GM12878 (cell line): ENCODE measurements around the gene VCX. TPM values are rescaled to one million over a fixed set of nuclear protein-coding genes. Genes with fewer than 3 reads are reported as not detected.

ENCODE experiments used
- ATAC-seq: fragments of 200-7000 bp; cut with Tn5 transposase; 3 replicates; pipeline ENCODE4 v1.9.1; 2020; ENCODE audit warnings: mild to moderate bottlenecking, moderate library complexity
- BruUV-seq: library from RNA; stranded (reverse); fragments of 400-500 nt; replicated peaks from 2 replicates; lab custom pipeline; 2021; lab: Mats Ljungman, UMichigan
- CTCF ChIA-PET: fragments of 300-600 bp; sonication (Branson Sonifier 250); formaldehyde crosslinking; extraction: SDS; loops from one replicate; lab custom pipeline; 2021; ENCODE audit warnings: inconsistent platforms; lab: Yijun Ruan, JAX
- POLR2A ChIA-PET: fragments of 350-600 bp; formaldehyde crosslinking; extraction: SDS; loops from one replicate; lab custom pipeline; 2021; ENCODE audit warnings: inconsistent platforms; lab: Charles Lee
- RAD21 ChIA-PET: fragments of 300-600 bp; sonication (Branson Sonifier 250); formaldehyde crosslinking; loops from one replicate; lab custom pipeline; 2023; ENCODE audit warnings: antibody characterized with exemption; ENCODE audit not compliant: unreplicated experiment; lab: Charles Lee
- SMC1A ChIA-PET: fragments of 300-600 bp; sonication (Branson Sonifier 250); formaldehyde crosslinking; loops from one replicate; lab custom pipeline; 2023; ENCODE audit not compliant: unreplicated experiment, uncharacterized antibody; lab: Charles Lee
- DNase-seq: peaks from one replicate; pipeline ENCODE4 v3.0.0-alpha.2; 2011; ENCODE audit warnings: low read depth, low spot score
- FAIRE-seq: peaks from 3 replicates; lab custom pipeline; 2011; peaks lifted over from hg19 to GRCh38; lab: Jason Lieb, UNC
- H2AFZ ChIP-seq: 2 replicates; pipeline ENCODE4 v1.6.0; 2011; ENCODE audit warnings: low read depth, low read length, control low read depth; ENCODE audit not compliant: control insufficient read depth
- H3K27ac ChIP-seq: 2 replicates; pipeline ENCODE4 v1.5.1; 2011; ENCODE audit warnings: control low read depth; ENCODE audit not compliant: control insufficient read depth, insufficient read depth
- H3K27me3 ChIP-seq, 2 experiments: replicated peaks in 1 of 2; 2 replicates each; pipeline versions ENCODE4 v1.6.0 to v1.6.1; 2011; ENCODE audit warnings: low read length in 1 of 2; ENCODE audit not compliant: control insufficient read depth in 2 of 2, insufficient read depth in 2 of 2
- H3K36me3 ChIP-seq, 2 experiments: 2 replicates each; pipeline ENCODE4 v1.5.1; 2011; ENCODE audit warnings: low read length in 1 of 2; ENCODE audit not compliant: control insufficient read depth in 2 of 2, insufficient read depth in 2 of 2
- H3K4me1 ChIP-seq: 2 replicates; pipeline ENCODE4 v1.6.1; 2011; ENCODE audit warnings: mild to moderate bottlenecking, low read length, moderate library complexity, mixed read lengths; ENCODE audit not compliant: control insufficient read depth, insufficient read depth
- H3K4me2 ChIP-seq: 2 replicates; pipeline ENCODE4 v1.6.0; 2011; ENCODE audit warnings: control low read depth; ENCODE audit not compliant: control insufficient read depth, insufficient read depth
- H3K4me3 ChIP-seq: fragments of 200-600 bp; sonication (generic); 2 replicates; pipeline ENCODE4 v1.5.1; 2016
- H3K79me2 ChIP-seq: 2 replicates; pipeline ENCODE4 v1.6.0; 2011; ENCODE audit warnings: low read length; ENCODE audit not compliant: control insufficient read depth, insufficient read depth
- H3K9ac ChIP-seq: 2 replicates; pipeline ENCODE4 v1.8.0; 2011; ENCODE audit warnings: low read length, control low read depth, mixed read lengths; ENCODE audit not compliant: control insufficient read depth, insufficient read depth
- H3K9me3 ChIP-seq: replicated peaks from 3 replicates; pipeline ENCODE4 v1.5.1; 2011; ENCODE audit warnings: mild to moderate bottlenecking, low read length; ENCODE audit not compliant: control insufficient read depth, insufficient read depth
- H4K20me1 ChIP-seq: 2 replicates; pipeline ENCODE4 v1.6.0; 2011; ENCODE audit not compliant: control insufficient read depth, insufficient read depth
- ATF7 ChIP-seq: fragments of 450-650 bp; IDR thresholded peaks from 2 replicates; pipeline ENCODE4 v1.6.1; 2016; ENCODE audit warnings: low read depth, mild to moderate bottlenecking
- BCL11A ChIP-seq: IDR thresholded peaks from 2 replicates; pipeline ENCODE4 v1.6.1; 2011; ENCODE audit warnings: low read depth, low read length
- CBFB ChIP-seq: IDR thresholded peaks from 2 replicates; pipeline ENCODE4 v1.6.1; 2016; ENCODE audit warnings: antibody characterized with exemption, low read depth
- CHD4 ChIP-seq: fragments of 200-600 bp; sonication (generic); IDR thresholded peaks from 2 replicates; pipeline ENCODE4 v1.6.1; 2016; ENCODE audit warnings: mild to moderate bottlenecking
- GABPA ChIP-seq: IDR thresholded peaks from 2 replicates; pipeline ENCODE4 v1.6.1; 2014; ENCODE audit warnings: antibody characterized with exemption, low read depth, mild to moderate bottlenecking, inconsistent platforms
- LARP7 ChIP-seq: fragments of 450-650 bp; IDR thresholded peaks from 2 replicates; pipeline ENCODE4 v1.6.1; 2017; ENCODE audit warnings: mild to moderate bottlenecking
- MEF2A ChIP-seq: IDR thresholded peaks from 2 replicates; pipeline ENCODE4 v1.6.1; 2011; ENCODE audit warnings: low read depth, mild to moderate bottlenecking, low read length, moderate library complexity; ENCODE audit not compliant: insufficient read depth
- MXI1 ChIP-seq: fragments of 150-350 bp; IDR thresholded peaks from 2 replicates; pipeline ENCODE4 v1.6.1; 2011; ENCODE audit warnings: low read depth, mild to moderate bottlenecking, inconsistent platforms, low read length, improper control_type of control experiment
- MYB ChIP-seq: fragments of 150-350 bp; IDR thresholded peaks from 2 replicates; pipeline ENCODE4 v1.6.1; 2014; ENCODE audit warnings: mild to moderate bottlenecking, low read depth, low read length, borderline replicate concordance
- NRF1 ChIP-seq: conservative IDR thresholded peaks from 2 replicates; pipeline ENCODE4 v1.6.1; 2011; ENCODE audit warnings: mild to moderate bottlenecking, low read depth, low read length, improper control_type of control experiment
- REST ChIP-seq: IDR thresholded peaks from 2 replicates; pipeline ENCODE4 v1.6.1; 2012; ENCODE audit warnings: mild to moderate bottlenecking, low read depth, low read length
- TCF7 ChIP-seq: IDR thresholded peaks from 2 replicates; pipeline ENCODE4 v1.6.1; 2014; ENCODE audit warnings: antibody characterized with exemption, borderline replicate concordance
- YY1 ChIP-seq: IDR thresholded peaks from 2 replicates; pipeline ENCODE4 v1.6.1; 2011; ENCODE audit warnings: low read depth, mild to moderate bottlenecking, low read length
- ZBED1 ChIP-seq: IDR thresholded peaks from 2 replicates; pipeline ENCODE4 v1.6.1; 2016; ENCODE audit warnings: borderline replicate concordance
- ZNF207 ChIP-seq: fragments of 450-650 bp; IDR thresholded peaks from 2 replicates; pipeline ENCODE4 v1.6.1; 2014; ENCODE audit warnings: antibody characterized with exemption, mild to moderate bottlenecking, borderline replicate concordance
- ZNF24 ChIP-seq: fragments of 450-650 bp; IDR thresholded peaks from 2 replicates; pipeline ENCODE4 v1.6.1; 2017; ENCODE audit warnings: antibody characterized with exemption, mild to moderate bottlenecking
- WGBS: methylation state at CpG from one replicate; pipeline ENCODE4 v1.1.6; 2016; ENCODE audit warnings: low lambda C conversion rate; ENCODE audit not compliant: insufficient replicate concordance, insufficient coverage; ENCODE audit errors: missing lambda C conversion rate; 5-methylcytosine and 5-hydroxymethylcytosine counted together
- in situ Hi-C: fragments of 300-500 bp; cut with MboI; formaldehyde crosslinking; loops from 9 replicates; pipeline ENCODE4 v1.14.3; 2018; ENCODE audit warnings: mixed read lengths
- intact Hi-C: fragments of 100-400 bp; cut with micrococcal nuclease; formaldehyde crosslinking; loops from one replicate; pipeline ENCODE4 v1.14.2; 2022; ENCODE audit not compliant: unreplicated experiment
- polyA plus RNA-seq, 11 experiments: library from polyadenylated mRNA; depleted of rRNA in 4 of 11; unstranded in 6 of 11; stranded (reverse) in 5 of 11; fragments of >200 nt; fragmentation: Nextera tagmentation in 4 of 11; fragmentation: Illumina TruSeq in 1 of 11; extraction: Ambion mirVana in 4 of 11; extraction: Trizol in 1 of 11; gene quantifications; 1 replicate in 1 of 11; 2 replicates in 10 of 11; pipeline versions ENCODE4 v1.2.1 to v1.2.3, GENCODE V29; 2011 to 2016; ENCODE audit warnings: inconsistent platforms in 2 of 11, missing spikeins in 2 of 11, low read depth in 1 of 11
- total RNA-seq, 4 experiments: library from RNA; depleted of rRNA in 3 of 4; stranded (reverse); fragments of >200 nt in 3 of 4; fragmentation: Illumina TruSeq in 1 of 4; extraction: Trizol in 1 of 4; gene quantifications; 2 replicates each; pipeline versions ENCODE4 v1.2.1 to v1.2.3, GENCODE V29; 2013 to 2021

Gene VCX
- total and polyA plus RNA-seq, 10 of the 15 experiments (the other 5 are each of a cell fraction or from before 2014, with no cell fraction given), result 0.10 to 0.23 (median 0.18) TPM; not detected in 7

- TF ChIP-seq REST (no peak), YY1 (no peak), MXI1 (no peak), TCF7 (no peak), MYB (no peak), MEF2A (no peak), LARP7 (no peak), BCL11A (no peak)
Observed at GRCh38 chrX:7798327-7798726, 44.6 kb upstream of the VCX start (continued).

- Histone ChIP-seq H2AFZ (no peak overlapping the region), H3K4me2 (no peak overlapping the region), H3K27ac (no peak overlapping the region)
- FAIRE-seq (no peak), DNase-seq (no peak)
- intact Hi-C loops, result no loop called here
- SMC1A ChIA-PET, result no interaction called here
- no TSS peak for BruUV-seq
- WGBS, result 71% methylated on average over 2 of the region's 2 CpGs
- TF ChIP-seq NRF1, result no peak
- no peak for TF ChIP-seq GABPA
- no peak for TF ChIP-seq ZBED1
- no peak for TF ChIP-seq ZNF207
- no peak for TF ChIP-seq CBFB
- TF ChIP-seq ZNF24, result no peak
- TF ChIP-seq ATF7, result no peak
- no peak for TF ChIP-seq CHD4
- TF ChIP-seq, all 136 proteins: peak for 0
- Histone ChIP-seq H3K36me3 (no peaks in the 10 kb centered on the region), H3K4me3 (no peak overlapping the region), H3K9ac (no peak overlapping the region), H3K27me3 (no peaks in the 10 kb centered on the region), H3K4me1 (no peaks in the 10 kb centered on the region), H3K79me2 (no peaks in the 10 kb centered on the region), H4K20me1 (no peaks in the 10 kb centered on the region), H3K9me3 (no peaks in the 10 kb centered on the region)
- in situ Hi-C loops, result no loop called here
- CTCF ChIA-PET, result no interaction called here
- no peak for ATAC-seq
- RAD21 ChIA-PET, result no interaction called here
- POLR2A ChIA-PET, result no interaction called here
Observed at GRCh38 chrX:7801711-7802110, 41.3 kb upstream of the VCX start.
